ENCODE data around the gene ALDH1L1.

The ALDH1L1 gene

GRCh38 chr3:126104028-126104635 lies 76.3 kb downstream of the ALDH1L1 start:
- TF ChIP-seq CTCF (IDR thresholded peaks at IDR 0.05): no peak

GRCh38 chr3:126103121-126104027 lies 77.0 kb downstream of the ALDH1L1 start:
- TF ChIP-seq CTCF (IDR thresholded peaks at IDR 0.05): no peak

DNA sequence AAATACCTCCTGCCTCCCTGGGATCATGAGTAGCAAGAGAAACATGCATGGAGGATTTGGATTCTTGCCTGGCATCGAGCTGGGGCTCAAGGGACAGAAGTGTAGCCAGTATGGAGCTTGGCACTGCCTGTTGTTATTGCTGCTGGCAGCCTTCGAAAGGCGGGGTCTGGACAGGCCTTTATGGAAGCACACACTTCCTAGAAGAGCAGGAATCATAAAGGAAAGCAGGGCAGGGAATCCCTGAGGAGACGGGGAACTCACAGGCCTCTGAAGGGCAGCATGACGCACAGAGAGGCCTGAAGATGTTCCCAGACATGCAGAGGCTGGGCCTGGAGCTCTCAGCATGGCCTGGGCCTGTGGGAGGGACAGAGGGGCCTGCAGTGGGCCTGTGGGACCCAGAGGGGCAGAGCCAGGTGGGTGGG lies 77.8 kb downstream of the ALDH1L1 start:
- TF ChIP-seq CTCF (IDR thresholded peaks at IDR 0.05): no peak

DNA sequence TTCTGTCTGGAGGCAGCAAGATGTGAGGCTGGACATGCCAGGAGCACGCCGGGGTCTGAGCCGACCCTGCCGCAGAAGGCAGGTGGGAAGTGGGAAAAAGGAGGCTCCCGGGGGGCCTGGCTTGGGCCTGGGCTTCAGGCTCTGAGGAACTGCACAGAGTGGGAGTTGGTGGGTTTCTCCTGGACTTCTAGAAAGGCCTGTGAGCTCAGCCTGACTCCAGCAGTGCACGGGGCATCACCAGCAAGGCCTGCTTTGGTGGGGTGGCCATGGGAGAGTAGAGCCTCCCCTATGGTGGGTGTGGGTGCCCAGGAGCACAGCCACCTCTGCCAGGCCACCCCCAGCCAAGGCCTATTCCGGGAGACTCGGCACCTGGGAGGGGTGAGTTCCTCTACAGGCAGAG lies 78.4 kb downstream of the ALDH1L1 start:
- TF ChIP-seq CTCF (IDR thresholded peaks at IDR 0.05): no peak

DNA sequence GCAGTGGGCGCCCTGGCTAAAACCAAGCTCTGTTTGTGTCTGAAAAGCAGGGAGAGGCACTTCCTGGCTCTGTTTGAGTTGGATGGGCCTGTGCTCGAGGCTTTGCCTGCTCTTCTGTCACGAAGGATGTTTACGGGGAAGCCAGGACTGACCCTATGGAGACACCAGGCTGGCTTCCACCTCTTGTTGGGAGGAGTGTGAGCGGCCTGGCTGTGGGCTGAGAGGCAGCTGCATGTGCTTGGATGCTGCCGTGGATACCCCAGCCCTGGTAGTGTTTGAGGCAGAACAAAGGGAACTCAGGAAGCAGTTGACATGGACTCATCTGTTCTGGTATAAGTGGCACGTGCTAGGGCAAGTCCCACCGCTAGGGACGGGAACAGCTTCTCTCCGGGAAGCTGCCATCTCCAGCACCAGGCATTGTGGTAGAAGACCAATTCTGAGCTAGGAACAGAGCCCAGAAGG lies 78.8 kb downstream of the ALDH1L1 start:
- TF ChIP-seq CTCF (IDR thresholded peaks at IDR 0.05): no peak

GRCh38 chr3:126100634-126101301 lies 79.6 kb downstream of the ALDH1L1 start:
- no peak for TF ChIP-seq CTCF (IDR thresholded peaks at IDR 0.05)

DNA sequence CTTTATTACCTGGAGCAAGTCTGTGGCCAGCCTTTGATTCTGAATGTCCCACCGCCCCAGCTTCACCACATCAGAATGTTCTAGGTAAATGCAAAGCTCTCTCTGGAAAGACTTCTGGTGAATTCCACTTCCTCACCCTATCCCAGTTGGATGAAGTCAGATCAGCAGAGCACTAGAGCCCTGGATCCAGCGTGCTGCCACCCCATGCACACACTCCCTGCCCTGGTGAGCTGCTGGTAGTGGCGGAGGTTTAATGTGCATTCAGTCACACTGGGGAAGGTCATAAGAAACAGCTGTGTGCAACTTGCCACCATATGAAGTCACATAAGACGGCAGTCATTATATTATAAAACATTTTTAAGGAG lies 80.1 kb downstream of the ALDH1L1 start:
- TF ChIP-seq CTCF (IDR thresholded peaks at IDR 0.05): no peak

All from LNCAP (cell line).